Measurements from ENCODE around the gene ZNF823.

Gene ZNF823

DNA sequence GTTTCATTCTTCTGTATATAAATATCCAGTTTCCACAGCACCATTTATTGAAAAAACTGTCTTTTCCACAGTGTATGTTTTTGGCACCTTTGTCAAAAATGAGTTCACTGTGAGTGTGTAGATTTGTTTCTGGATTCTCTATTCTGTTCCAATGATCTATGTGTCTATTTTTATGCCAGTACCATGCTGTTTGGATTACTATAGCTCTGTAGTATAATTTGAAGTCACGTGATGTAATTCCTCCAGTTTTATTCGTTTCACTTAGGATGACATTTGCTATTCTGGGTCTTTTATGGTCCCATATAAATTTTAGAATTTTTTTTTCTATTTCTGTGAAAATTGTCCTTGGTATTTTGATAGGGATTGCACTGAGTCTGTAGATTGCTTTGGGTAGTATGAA is 11.0 kb upstream of the ZNF823 start:
- Histone ChIP-seq H3K27ac (ENCODE audit: low read length) (no peak overlapping the region), H3K4me1 (ENCODE audit: low read length) (no peaks in the 10 kb centered on the region), H3K79me2 (ENCODE audit: low read length) (no peaks in the 10 kb centered on the region), H3K9ac (ENCODE audit: low read length) (no peak overlapping the region), H2AFZ (ENCODE audit: low read depth, low read length) (no peak overlapping the region), H4K20me1 (ENCODE audit: insufficient read depth, low read length) (no peaks in the 10 kb centered on the region), H3K36me3 (replicated peaks; ENCODE audit: low read depth, low read length) (no peaks in the 10 kb centered on the region), H3K4me2 (ENCODE audit: low read length) (no peak overlapping the region), H3K27me3 (ENCODE audit: low read depth, low read length) (no peaks in the 10 kb centered on the region), H3K9me3 (ENCODE audit: insufficient read depth, low read length) (peaks cover 19% of the 10 kb centered on the region; the same call in 1 of the 2 replicates), H3K4me3 (ENCODE audit: low read length) (no peak overlapping the region)
- TF ChIP-seq, protein P1, sequence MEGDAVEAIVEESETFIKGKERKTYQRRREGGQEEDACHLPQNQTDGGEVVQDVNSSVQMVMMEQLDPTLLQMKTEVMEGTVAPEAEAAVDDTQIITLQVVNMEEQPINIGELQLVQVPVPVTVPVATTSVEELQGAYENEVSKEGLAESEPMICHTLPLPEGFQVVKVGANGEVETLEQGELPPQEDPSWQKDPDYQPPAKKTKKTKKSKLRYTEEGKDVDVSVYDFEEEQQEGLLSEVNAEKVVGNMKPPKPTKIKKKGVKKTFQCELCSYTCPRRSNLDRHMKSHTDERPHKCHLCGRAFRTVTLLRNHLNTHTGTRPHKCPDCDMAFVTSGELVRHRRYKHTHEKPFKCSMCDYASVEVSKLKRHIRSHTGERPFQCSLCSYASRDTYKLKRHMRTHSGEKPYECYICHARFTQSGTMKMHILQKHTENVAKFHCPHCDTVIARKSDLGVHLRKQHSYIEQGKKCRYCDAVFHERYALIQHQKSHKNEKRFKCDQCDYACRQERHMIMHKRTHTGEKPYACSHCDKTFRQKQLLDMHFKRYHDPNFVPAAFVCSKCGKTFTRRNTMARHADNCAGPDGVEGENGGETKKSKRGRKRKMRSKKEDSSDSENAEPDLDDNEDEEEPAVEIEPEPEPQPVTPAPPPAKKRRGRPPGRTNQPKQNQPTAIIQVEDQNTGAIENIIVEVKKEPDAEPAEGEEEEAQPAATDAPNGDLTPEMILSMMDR (IDR thresholded peaks at IDR 0.05; ENCODE audit: low read depth, low read length), result no peak
- TF ChIP-seq EZH2phosphoT487 (IDR thresholded peaks at IDR 0.05; ENCODE audit: low read depth), result no peak

DNA sequence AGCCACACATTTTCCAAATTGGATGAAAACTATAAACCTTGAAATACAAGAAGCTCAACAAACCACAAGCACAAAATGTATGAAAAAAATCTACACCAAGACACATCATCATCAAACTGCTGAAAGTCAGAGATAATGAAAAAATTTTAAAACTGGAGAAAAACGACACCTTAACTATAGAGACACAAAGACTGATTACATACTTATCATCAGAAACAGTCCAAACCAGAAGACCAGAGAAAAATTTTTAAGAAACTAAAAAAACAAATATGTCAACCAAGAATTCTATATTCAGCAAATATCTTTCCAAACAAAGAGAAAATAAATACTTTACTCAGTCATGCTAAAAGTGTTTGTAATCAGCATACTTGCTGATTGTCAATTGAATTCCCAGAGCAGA is 8.5 kb upstream of the ZNF823 start:
- Histone ChIP-seq H3K9ac (ENCODE audit: low read length) (no peak overlapping the region), H3K27ac (ENCODE audit: low read length) (no peak overlapping the region), H3K36me3 (replicated peaks; ENCODE audit: low read depth, low read length) (no peaks in the 10 kb centered on the region), H3K4me2 (ENCODE audit: low read length) (no peak overlapping the region), H3K79me2 (ENCODE audit: low read length) (no peaks in the 10 kb centered on the region), H2AFZ (ENCODE audit: low read depth, low read length) (no peak overlapping the region), H3K9me3 (ENCODE audit: insufficient read depth, low read length) (peaks cover 19% of the 10 kb centered on the region; the same call in 1 of the 2 replicates), H3K4me3 (ENCODE audit: low read length) (no peak overlapping the region), H3K4me1 (ENCODE audit: low read length) (no peaks in the 10 kb centered on the region), H4K20me1 (ENCODE audit: insufficient read depth, low read length) (no peaks in the 10 kb centered on the region), H3K27me3 (ENCODE audit: low read depth, low read length) (no peaks in the 10 kb centered on the region)
- no peak for TF ChIP-seq EZH2phosphoT487 (IDR thresholded peaks at IDR 0.05; ENCODE audit: low read depth)
- TF ChIP-seq, protein P1 (IDR thresholded peaks at IDR 0.05; ENCODE audit: low read depth, low read length), result no peak

DNA sequence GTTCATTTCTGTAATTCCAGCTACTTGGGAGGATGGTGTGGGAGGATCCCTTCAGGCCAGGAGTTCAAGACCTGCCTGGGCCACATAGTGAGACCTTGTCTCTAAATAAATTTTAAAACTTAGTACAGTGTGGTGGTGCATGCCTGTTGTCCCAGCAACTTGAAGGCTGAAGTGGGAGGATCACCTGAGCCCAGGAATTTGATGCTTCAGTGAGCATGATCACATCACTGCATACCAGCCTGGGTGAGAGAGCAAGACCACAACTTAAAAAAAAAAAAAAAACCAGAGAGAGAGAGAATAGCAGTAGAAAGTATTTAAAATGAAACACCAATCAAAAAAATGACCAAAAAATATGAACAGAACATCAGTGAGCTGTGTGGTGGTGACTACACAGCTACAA is 7.1 kb upstream of the ZNF823 start:
- Histone ChIP-seq H3K4me3 (ENCODE audit: low read length) (no peak overlapping the region), H3K9ac (ENCODE audit: low read length) (no peak overlapping the region), H3K4me2 (ENCODE audit: low read length) (no peak overlapping the region), H3K9me3 (ENCODE audit: insufficient read depth, low read length) (peaks cover 17% of the 10 kb centered on the region; the same call in 1 of the 2 replicates), H4K20me1 (ENCODE audit: insufficient read depth, low read length) (no peaks in the 10 kb centered on the region), H3K4me1 (ENCODE audit: low read length) (no peaks in the 10 kb centered on the region), H3K27ac (ENCODE audit: low read length) (no peak overlapping the region), H3K27me3 (ENCODE audit: low read depth, low read length) (no peaks in the 10 kb centered on the region), H3K36me3 (replicated peaks; ENCODE audit: low read depth, low read length) (no peaks in the 10 kb centered on the region), H2AFZ (ENCODE audit: low read depth, low read length) (no peak overlapping the region), H3K79me2 (ENCODE audit: low read length) (no peaks in the 10 kb centered on the region)
- TF ChIP-seq, protein P1 (IDR thresholded peaks at IDR 0.05; ENCODE audit: low read depth, low read length), result no peak
- TF ChIP-seq EZH2phosphoT487 (IDR thresholded peaks at IDR 0.05; ENCODE audit: low read depth), result no peak

DNA sequence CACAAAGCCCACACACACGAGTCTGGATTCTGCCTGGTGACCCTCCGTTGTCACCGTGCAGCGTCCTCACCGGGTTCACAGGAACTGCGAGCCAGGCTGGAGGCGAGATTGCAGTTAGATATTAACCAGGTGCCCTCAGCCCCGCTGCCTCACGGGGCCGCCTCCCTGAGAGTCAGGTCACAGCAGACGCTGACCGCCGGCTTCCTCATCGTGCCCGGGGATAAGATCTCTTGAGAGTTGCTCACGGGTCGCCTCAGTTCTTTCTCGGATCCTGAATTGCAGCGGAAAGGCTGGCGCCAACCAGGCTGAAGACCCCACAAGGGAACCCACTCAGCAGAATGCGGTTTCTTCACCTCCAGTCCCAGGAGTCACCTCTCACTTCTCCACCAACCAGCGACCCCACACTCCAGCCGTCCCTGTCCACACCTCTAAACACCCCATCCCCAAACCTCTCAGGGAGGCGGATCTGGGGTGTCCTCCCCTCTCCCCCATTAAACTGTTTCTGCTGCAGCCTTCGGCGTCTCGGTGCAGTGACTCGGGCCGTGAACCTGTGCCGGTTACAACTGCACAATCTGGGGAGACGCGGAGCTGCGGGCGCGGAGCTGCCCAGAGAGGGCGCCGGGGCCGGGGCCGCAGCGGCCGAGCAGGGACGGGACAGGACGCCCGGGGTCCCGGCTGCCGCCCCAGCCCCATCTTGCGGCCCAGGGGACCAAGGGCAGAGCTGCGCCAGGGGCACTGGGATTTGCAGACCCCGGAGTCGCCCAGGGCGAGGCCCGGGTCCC is 591 bp downstream of the ZNF823 start:
- Histone ChIP-seq H3K4me1 (ENCODE audit: low read length) (peaks cover 17% of the 10 kb centered on the region), H3K9ac (ENCODE audit: low read length) (peak overlapping the region; percentile 83), H4K20me1 (ENCODE audit: insufficient read depth, low read length) (peaks cover 22% of the 10 kb centered on the region), H3K79me2 (ENCODE audit: low read length) (peaks cover 51% of the 10 kb centered on the region), H3K27me3 (ENCODE audit: low read depth, low read length) (no peaks in the 10 kb centered on the region), H2AFZ (ENCODE audit: low read depth, low read length) (peak overlapping the region; percentile 55), H3K9me3 (ENCODE audit: insufficient read depth, low read length) (no peaks in the 10 kb centered on the region), H3K4me3 (ENCODE audit: low read length) (peak overlapping the region; percentile 94), H3K36me3 (replicated peaks; ENCODE audit: low read depth, low read length) (peaks cover 34% of the 10 kb centered on the region), H3K4me2 (ENCODE audit: low read length) (peak overlapping the region; percentile 92), H3K27ac (ENCODE audit: low read length) (peak overlapping the region; percentile 64)
- TF ChIP-seq, protein P1 (IDR thresholded peaks at IDR 0.05; ENCODE audit: low read depth, low read length), result peak; percentile 20; the same call in 1 of the 2 replicates
- no peak for TF ChIP-seq EZH2phosphoT487 (IDR thresholded peaks at IDR 0.05; ENCODE audit: low read depth)

Data from OCI-LY3 (cell line).